Caco-2 (cell line): ENCODE results near the gene CASQ2. TPM values are rescaled to one million over a fixed set of nuclear protein-coding genes. Genes with fewer than 3 reads are reported as not detected.

Source experiments
- BruUV-seq: library from RNA; stranded (reverse); fragments of 400-500 nt; replicated peaks from 2 replicates; lab custom pipeline; 2021; lab: Mats Ljungman, UMichigan
- CTCF ChIA-PET: fragments of 300-600 bp; sonication (Branson Sonifier 250); formaldehyde crosslinking; loops from one replicate; lab custom pipeline; 2022; ENCODE audit warnings: antibody characterized with exemption; lab: Charles Lee
- POLR2A ChIA-PET: fragments of 300-600 bp; sonication (Branson Sonifier 250); formaldehyde crosslinking; loops from one replicate; lab custom pipeline; 2022; ENCODE audit warnings: antibody characterized with exemption; lab: Charles Lee
- DNase-seq, 2 experiments: peaks; one replicate each; pipeline versions ENCODE4 v3.0.0 to v3.0.0-alpha.2; 2020 to 2022
- H3K27me3 ChIP-seq: replicated peaks from 2 replicates; pipeline ENCODE4 v1.6.0; 2011; ENCODE audit warnings: low read length; ENCODE audit not compliant: control insufficient read depth, insufficient read depth
- H3K36me3 ChIP-seq: 2 replicates; pipeline ENCODE4 v1.5.1; 2011; ENCODE audit warnings: low read length; ENCODE audit not compliant: control insufficient read depth, insufficient read depth
- H3K4me1 ChIP-seq: fragments of 250-450 bp; sonication (Bioruptor Pico); 2 replicates; pipeline ENCODE4 v1.5.1; 2020; ENCODE audit warnings: mild to moderate bottlenecking
- H3K4me3 ChIP-seq: 2 replicates; pipeline ENCODE4 v1.5.1; 2011; ENCODE audit warnings: low read depth, mild to moderate bottlenecking, control low read depth, low read length
- H3K9me3 ChIP-seq: fragments of 250-450 bp; sonication (Bioruptor Pico); 2 replicates; pipeline ENCODE4 v1.5.1; 2020; ENCODE audit warnings: mild to moderate bottlenecking, moderate library complexity
- H3K27ac Mint-ChIP-seq: one replicate; pipeline ENCODE4 v1.8.0; 2022; ENCODE audit warnings: mixed read lengths; ENCODE audit not compliant: unreplicated experiment
- H3K27me3 Mint-ChIP-seq: one replicate; pipeline ENCODE4 v1.8.0; 2022; ENCODE audit warnings: mixed read lengths; ENCODE audit not compliant: insufficient read depth, unreplicated experiment
- H3K36me3 Mint-ChIP-seq: one replicate; pipeline ENCODE4 v1.8.0; 2022; ENCODE audit warnings: mild to moderate bottlenecking, mixed read lengths; ENCODE audit not compliant: insufficient read depth, unreplicated experiment
- H3K4me1 Mint-ChIP-seq: one replicate; pipeline ENCODE4 v1.8.0; 2022; ENCODE audit warnings: low read depth, mixed read lengths; ENCODE audit not compliant: unreplicated experiment
- H3K4me3 Mint-ChIP-seq: one replicate; pipeline ENCODE4 v1.8.0; 2022; ENCODE audit warnings: mild to moderate bottlenecking, moderate library complexity, mixed read lengths; ENCODE audit not compliant: unreplicated experiment
- H3K9me3 Mint-ChIP-seq: one replicate; pipeline ENCODE4 v1.8.0; 2022; ENCODE audit warnings: mixed read lengths; ENCODE audit not compliant: unreplicated experiment
- CTCF ChIP-seq, 2 experiments: fragments of 200-600 bp in 1 of 2; IDR thresholded peaks; 1 replicate in 1 of 2; 2 replicates in 1 of 2; pipeline versions ENCODE4 v1.5.1 to v1.8.0; 2011 to 2022; ENCODE audit warnings: antibody characterized with exemption in 1 of 2, control low read depth in 1 of 2, inconsistent platforms in 1 of 2, low read depth in 1 of 2, low read length in 1 of 2, mild to moderate bottlenecking in 1 of 2, moderate library complexity in 1 of 2; ENCODE audit not compliant: insufficient read depth in 1 of 2, severe bottlenecking in 1 of 2, unreplicated experiment in 1 of 2
- intact Hi-C: fragments of 100-400 bp; cut with micrococcal nuclease; formaldehyde crosslinking; loops from one replicate; pipeline ENCODE4 v1.10.0; 2022; ENCODE audit not compliant: unreplicated experiment
- total RNA-seq: library from RNA; stranded (reverse); gene quantifications from 2 replicates; pipeline ENCODE4 v1.2.3, GENCODE V29; 2022

Gene CASQ2
- total RNA-seq, 1 experiment from 2014 or later = 0.18 TPM

GRCh38 chr1:115668579-115668978, 99.9 kb downstream of the CASQ2 start:
- no peak overlapping the region for H3K4me3 ChIP-seq
- Mint-ChIP-seq H3K9me3 (peaks cover 9% of the 10 kb centered on the region), H3K4me1 (peaks cover 8% of the 10 kb centered on the region), H3K27me3 (no peaks in the 10 kb centered on the region), H3K27ac (no peak overlapping the region), H3K4me3 (no peak overlapping the region), H3K36me3 (peaks cover 34% of the 10 kb centered on the region)
- H3K36me3 ChIP-seq = peaks cover 3% of the 10 kb centered on the region
- no peaks in the 10 kb centered on the region for H3K27me3 ChIP-seq
- BruUV-seq = no TSS peak
- ChIA-PET POLR2A (no interaction called here), CTCF (no interaction called here)
- no peaks in the 10 kb centered on the region for H3K9me3 ChIP-seq
- H3K4me1 ChIP-seq = peaks cover 30% of the 10 kb centered on the region
- intact Hi-C loops = no loop called here
- TF ChIP-seq CTCF (IDR thresholded peaks at IDR 0.05; ENCODE audit: insufficient read depth in 1 of 2, low read depth in 1 of 2, low read length in 1 of 2, severe bottlenecking in 1 of 2, unreplicated experiment in 1 of 2) = no peak
- no peak for DNase-seq

GRCh38 chr1:115666702-115667101, 101.8 kb downstream of the CASQ2 start:
- no TSS peak for BruUV-seq
- H3K4me1 ChIP-seq = peaks cover 19% of the 10 kb centered on the region
- intact Hi-C loops = no loop called here
- TF ChIP-seq CTCF (IDR thresholded peaks at IDR 0.05; ENCODE audit: insufficient read depth in 1 of 2, low read depth in 1 of 2, low read length in 1 of 2, severe bottlenecking in 1 of 2, unreplicated experiment in 1 of 2) = no peak
- H3K36me3 Mint-ChIP-seq = peaks cover 34% of the 10 kb centered on the region
- H3K36me3 ChIP-seq = peaks cover 3% of the 10 kb centered on the region
- peaks cover 9% of the 10 kb centered on the region for H3K9me3 Mint-ChIP-seq
- H3K27me3 ChIP-seq = no peaks in the 10 kb centered on the region
- POLR2A ChIA-PET = no interaction called here
- CTCF ChIA-PET = no interaction called here
- no peaks in the 10 kb centered on the region for H3K9me3 ChIP-seq
- no peak for DNase-seq
- no peaks in the 10 kb centered on the region for H3K27me3 Mint-ChIP-seq
- H3K27ac Mint-ChIP-seq = no peak overlapping the region
- H3K4me1 Mint-ChIP-seq = no peaks in the 10 kb centered on the region
- H3K4me3 Mint-ChIP-seq = no peak overlapping the region
- H3K4me3 ChIP-seq = no peak overlapping the region

- H3K9me3 Mint-ChIP-seq = peaks cover 9% of the 10 kb centered on the region
- BruUV-seq = no TSS peak
- no peaks in the 10 kb centered on the region for H3K4me1 Mint-ChIP-seq
- no peaks in the 10 kb centered on the region for H3K27me3 Mint-ChIP-seq
- Histone ChIP-seq H3K4me1 (peaks cover 14% of the 10 kb centered on the region), H3K36me3 (peaks cover 3% of the 10 kb centered on the region), H3K27me3 (no peaks in the 10 kb centered on the region), H3K4me3 (no peak overlapping the region), H3K9me3 (no peaks in the 10 kb centered on the region)
- peaks cover 34% of the 10 kb centered on the region for H3K36me3 Mint-ChIP-seq
- CTCF ChIA-PET = no interaction called here
- POLR2A ChIA-PET = no interaction called here
- H3K27ac Mint-ChIP-seq = no peak overlapping the region
- TF ChIP-seq CTCF (IDR thresholded peaks at IDR 0.05; ENCODE audit: insufficient read depth in 1 of 2, low read depth in 1 of 2, low read length in 1 of 2, severe bottlenecking in 1 of 2, unreplicated experiment in 1 of 2) = no peak
- no peak for DNase-seq
- no peak overlapping the region for H3K4me3 Mint-ChIP-seq
- intact Hi-C loops = no loop called here
Measured at GRCh38 chr1:115666206-115666605, 102.3 kb downstream of the CASQ2 start.
